NCI-H226 (cell line): Measurements from ENCODE around the gene RAB27B.
"Not testable (repeated sequence)": the region's sequence is repeated elsewhere in the genome, so short reads cannot be mapped to it uniquely, and the experiment has no call there.

Experiments
- DNase-seq: peaks from one replicate; pipeline ENCODE4 v3.0.0-alpha.2; 2015

The RAB27B gene

GRCh38 chr18:54820785-54821275, 7.4 kb upstream of the RAB27B start:
- not testable (repeated sequence) for DNase-seq

GRCh38 chr18:54822872-54823845, 5.1 kb upstream of the RAB27B start:
- peak; percentile 90 for DNase-seq

- DNase-seq, result no peak
These were observed 3.5 kb upstream of the RAB27B start for GRCh38 chr18:54824761-54825160.

- no peak for DNase-seq
These were observed 2.5 kb upstream of the RAB27B start for GRCh38 chr18:54825601-54826344.

GRCh38 chr18:54828986-54829385, 709 bp downstream of the RAB27B start:
- DNase-seq, result no peak

- no peak for DNase-seq
These were observed 1.6 kb downstream of the RAB27B start for GRCh38 chr18:54829856-54830255.

- DNase-seq, result no peak
These were observed 2.0 kb downstream of the RAB27B start for GRCh38 chr18:54830260-54830659.

- no peak for DNase-seq
These were observed 2.6 kb downstream of the RAB27B start for GRCh38 chr18:54830866-54831265.

- DNase-seq, result no peak
These were observed 7.7 kb downstream of the RAB27B start for GRCh38 chr18:54835944-54836343.

- DNase-seq, result no peak
These were observed 15.0 kb downstream of the RAB27B start for GRCh38 chr18:54843314-54843713.

- no peak for DNase-seq
These were observed 17.5 kb downstream of the RAB27B start for GRCh38 chr18:54845787-54846186.

- DNase-seq, result no peak
These were observed 19.8 kb downstream of the RAB27B start for GRCh38 chr18:54848121-54848520.

GRCh38 chr18:54849683-54850082, 21.4 kb downstream of the RAB27B start:
- DNase-seq, result no peak

- no peak for DNase-seq
These were observed 22.3 kb downstream of the RAB27B start for GRCh38 chr18:54850598-54850997.

GRCh38 chr18:54852780-54853675, 24.8 kb downstream of the RAB27B start:
- DNase-seq, result no peak

- not testable (repeated sequence) for DNase-seq
These were observed 26.8 kb downstream of the RAB27B start for GRCh38 chr18:54855050-54855449.

- no peak for DNase-seq
These were observed 27.9 kb downstream of the RAB27B start for GRCh38 chr18:54856105-54856646.

GRCh38 chr18:54857499-54857898, 29.2 kb downstream of the RAB27B start:
- no peak for DNase-seq

- no peak for DNase-seq
These were observed 31.6 kb downstream of the RAB27B start for GRCh38 chr18:54859667-54860421.

- DNase-seq, result no peak
These were observed 32.7 kb downstream of the RAB27B start for GRCh38 chr18:54860941-54861340.

GRCh38 chr18:54867131-54867530, 38.9 kb downstream of the RAB27B start:
- no peak for DNase-seq

- DNase-seq, result peak; percentile 7
These were observed 43.0 kb downstream of the RAB27B start for GRCh38 chr18:54871231-54871630.
